RPMI8226 (cell line): ENCODE data around the gene PAX8.
A peak's percentile ranks its signal among the peaks of the same experiment; 100 is the strongest.

Experiments used
- DNase-seq: peaks from one replicate; pipeline ENCODE4 v3.0.0-alpha.2; 2015

The PAX8 gene

DNA sequence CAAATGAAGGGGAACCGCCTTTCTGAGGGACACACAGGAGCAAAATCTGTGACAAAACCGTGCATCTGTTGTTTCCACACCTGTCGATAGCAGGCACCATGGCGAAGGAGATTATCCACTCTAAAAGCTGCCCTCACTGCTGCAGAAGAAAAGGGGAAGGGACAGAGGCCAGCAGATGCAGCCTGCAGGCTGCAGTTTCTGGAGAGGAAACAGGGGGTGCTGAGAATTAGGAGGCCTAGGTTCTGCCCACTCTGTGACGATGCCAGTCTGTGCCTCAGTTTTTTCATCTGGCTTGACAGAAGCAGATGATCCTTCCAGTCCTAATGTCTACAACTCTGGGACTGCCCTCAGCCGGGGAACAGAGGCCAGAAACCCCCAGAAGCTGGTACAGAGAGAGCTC lies 17.7 kb downstream of the PAX8 start:
- DNase-seq: no peak

DNA sequence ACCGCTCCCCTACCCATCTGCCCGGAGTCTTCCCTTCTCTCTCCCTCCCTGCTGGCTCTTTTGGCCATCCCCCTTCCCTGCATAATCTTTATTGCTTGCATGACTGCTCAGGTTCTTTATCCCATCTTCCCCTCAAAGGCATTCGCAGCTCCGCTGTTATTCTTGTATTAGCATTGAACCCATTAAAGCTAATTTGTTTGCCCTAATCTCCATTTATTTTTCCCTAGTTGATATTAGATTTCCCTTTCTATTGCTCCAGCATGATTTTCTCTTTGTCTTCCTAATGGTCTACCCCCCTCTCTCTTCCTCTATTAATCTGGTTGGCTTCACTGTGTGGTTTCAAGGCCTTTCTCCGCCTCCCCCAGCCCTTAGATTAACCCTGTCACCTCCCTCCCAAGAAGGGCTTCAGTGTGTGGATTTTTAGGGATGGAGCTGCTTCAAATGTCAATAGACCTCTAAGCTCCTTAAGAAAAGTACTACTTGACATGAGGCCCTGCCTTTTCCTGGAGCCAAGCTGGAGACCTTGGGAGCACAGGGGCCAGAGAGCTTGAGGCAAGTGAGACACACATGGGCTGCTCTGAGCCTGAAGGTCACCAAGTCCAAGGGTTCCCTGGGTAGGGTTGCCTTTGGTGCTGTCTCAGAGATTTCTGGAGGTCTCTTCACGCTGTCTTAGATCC lies 20.1 kb downstream of the PAX8 start:
- DNase-seq: no peak

DNA sequence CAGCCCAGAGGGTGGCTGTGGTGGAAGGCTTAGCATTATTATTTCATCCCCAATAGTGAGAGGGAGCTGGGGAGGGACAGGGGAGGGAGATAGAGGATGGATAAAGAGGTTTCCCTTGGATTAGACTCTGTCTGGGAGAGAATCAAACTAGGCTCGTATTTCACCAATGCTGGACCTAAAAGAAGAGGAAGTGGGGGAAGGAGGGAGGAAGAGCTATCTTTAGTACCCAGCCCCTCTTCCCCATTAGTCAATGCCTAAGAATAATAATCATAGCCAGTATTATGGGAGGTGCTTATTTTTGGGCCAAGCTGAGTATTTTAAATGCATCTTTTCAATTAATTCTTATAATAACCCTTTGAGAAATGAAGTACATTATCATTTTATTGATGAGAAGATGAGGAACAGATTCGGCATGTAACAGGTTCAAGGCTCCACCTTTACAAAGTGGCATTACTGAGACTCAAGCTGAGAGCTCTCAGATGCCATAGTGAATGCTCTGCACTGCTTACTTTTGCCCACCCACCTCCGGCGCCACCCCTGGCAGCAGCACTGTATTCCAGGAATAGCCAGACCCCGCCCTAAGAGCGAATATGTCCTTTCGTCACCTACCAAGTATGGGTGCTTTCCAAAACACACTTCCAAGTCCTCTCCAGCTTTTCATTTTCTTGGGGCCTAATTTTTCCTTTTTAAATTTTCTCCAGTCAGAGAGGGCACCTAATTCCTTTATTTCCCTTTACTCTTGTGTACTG lies 21.0 kb downstream of the PAX8 start:
- DNase-seq: no peak

GRCh38 chr2:113255140-113256070 lies 23.3 kb downstream of the PAX8 start:
- DNase-seq: no peak

- DNase-seq: no peak
Measured at GRCh38 chr2:113253453-113253852, 25.3 kb downstream of the PAX8 start.

- DNase-seq: no peak
Measured at GRCh38 chr2:113252047-113252590, 26.6 kb downstream of the PAX8 start.

DNA sequence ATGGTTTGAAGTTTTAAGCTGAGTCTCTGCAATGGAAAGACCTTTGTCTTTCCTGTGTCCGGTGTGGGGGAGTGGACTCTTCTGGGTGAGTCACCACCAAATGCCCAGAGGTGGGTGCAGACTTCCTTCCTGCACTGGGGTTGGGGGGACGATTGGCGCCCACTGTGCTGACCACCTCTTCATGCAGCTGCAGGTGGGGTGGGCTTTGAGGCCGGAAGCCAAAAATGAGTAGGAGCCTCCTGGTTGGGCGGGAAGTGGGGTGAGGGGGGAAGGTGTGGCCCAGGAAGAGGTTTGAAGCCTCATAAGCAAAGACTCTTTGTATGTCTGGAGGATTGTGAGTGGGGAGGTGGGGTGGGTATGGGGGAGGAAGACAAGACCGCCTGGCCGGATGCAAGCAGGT lies 27.6 kb downstream of the PAX8 start:
- no peak for DNase-seq

DNA sequence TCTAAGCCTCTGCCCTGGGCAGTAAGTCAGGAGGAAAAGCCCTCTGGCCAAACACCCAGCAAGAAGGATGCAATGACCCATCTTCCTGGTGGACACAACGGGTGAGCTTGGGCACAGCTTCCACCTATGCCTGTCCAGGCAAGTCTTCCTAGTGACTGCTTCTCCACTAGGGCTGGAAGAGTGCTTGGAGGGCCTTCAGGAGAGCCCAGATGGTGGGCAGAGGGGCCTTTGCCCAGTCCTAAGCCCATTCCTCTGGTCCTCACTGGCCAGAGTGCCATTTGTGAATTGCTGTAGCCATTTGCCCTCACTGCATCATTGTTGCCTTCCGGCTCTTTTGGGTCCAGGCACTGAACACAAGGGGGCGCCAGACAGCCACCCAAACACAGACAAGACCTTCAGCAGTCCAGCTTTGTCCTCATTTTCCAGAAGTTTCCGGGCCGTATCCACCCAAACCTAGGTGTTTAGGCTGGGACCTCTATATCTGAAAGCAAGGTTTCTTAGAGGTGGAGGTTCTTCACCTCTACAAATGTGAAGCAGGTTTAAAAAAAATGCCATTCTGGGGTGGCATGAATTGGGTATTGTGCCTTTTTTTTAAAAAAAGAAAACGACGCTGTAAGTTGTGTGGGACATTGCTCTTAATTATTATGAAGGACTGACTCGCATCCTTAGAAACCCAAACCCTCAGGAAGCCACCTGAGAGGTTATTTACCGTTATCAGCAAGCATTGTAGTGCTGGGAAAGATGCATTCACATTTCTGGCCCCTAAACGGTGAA lies 29.5 kb downstream of the PAX8 start:
- DNase-seq: peak; percentile 66

DNA sequence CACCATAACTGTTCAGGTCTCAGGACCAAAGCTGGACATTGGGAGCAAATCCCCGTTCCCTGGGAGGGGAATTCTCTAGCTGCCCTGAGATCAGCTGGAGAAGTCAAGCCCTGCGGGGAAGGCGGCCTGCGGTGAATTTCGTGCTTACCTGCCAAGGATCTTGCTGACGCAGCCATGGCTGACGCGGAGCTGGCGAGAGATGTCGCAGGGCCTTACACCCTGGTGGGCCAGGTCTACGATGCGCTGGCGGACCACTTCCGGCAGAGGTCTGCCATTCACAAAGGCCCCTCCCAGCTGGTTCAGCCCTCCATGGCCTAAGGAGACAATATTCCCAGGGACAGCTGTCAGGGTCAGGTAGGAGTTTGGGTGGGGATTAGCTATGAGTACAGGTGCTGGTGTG lies 32.1 kb downstream of the PAX8 start:
- DNase-seq: no peak

DNA sequence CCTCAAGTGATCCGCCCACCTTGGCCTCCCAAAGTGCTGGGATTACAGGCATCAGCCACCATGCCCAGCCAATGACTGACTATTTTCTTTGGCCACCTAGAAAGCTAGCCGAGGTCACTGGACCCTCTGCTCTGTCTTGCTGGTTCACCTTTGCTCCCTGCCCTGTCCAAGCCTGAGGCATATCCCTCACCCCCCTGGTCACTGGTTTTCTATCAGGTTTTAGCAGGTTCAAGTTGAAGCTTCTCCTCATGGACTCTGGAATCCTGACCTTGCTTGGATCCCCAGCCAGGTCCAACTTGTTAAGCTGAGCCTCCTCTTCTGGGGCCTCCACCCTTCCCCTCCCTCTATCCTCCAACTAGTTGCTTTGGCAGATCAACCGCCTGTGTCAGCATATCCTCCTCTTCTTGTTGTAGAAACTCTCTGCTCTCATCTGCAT lies 33.4 kb downstream of the PAX8 start:
- DNase-seq: no peak

DNA sequence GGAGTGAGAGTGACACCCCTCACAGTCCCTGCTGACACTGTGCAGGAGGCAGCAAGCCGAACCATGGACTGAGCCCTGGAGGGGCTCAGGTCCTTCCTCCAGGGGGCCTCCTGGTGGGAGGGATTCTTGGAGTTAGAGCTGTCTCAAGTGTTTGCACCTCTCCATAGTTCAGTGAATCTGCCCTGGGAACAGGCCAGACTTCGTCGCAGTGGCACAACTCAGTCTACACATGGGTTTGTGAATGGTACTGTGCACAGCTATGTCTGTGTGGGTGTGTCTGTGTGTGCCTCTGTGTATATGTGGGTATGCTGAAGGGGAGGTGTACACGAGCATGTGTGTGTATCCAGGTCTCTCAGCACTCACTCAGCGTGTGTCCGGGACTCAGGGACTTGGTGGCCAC lies 36.4 kb downstream of the PAX8 start:
- DNase-seq: no peak

- no peak for DNase-seq
Measured at GRCh38 chr2:113240915-113241911, 37.5 kb downstream of the PAX8 start.

DNA sequence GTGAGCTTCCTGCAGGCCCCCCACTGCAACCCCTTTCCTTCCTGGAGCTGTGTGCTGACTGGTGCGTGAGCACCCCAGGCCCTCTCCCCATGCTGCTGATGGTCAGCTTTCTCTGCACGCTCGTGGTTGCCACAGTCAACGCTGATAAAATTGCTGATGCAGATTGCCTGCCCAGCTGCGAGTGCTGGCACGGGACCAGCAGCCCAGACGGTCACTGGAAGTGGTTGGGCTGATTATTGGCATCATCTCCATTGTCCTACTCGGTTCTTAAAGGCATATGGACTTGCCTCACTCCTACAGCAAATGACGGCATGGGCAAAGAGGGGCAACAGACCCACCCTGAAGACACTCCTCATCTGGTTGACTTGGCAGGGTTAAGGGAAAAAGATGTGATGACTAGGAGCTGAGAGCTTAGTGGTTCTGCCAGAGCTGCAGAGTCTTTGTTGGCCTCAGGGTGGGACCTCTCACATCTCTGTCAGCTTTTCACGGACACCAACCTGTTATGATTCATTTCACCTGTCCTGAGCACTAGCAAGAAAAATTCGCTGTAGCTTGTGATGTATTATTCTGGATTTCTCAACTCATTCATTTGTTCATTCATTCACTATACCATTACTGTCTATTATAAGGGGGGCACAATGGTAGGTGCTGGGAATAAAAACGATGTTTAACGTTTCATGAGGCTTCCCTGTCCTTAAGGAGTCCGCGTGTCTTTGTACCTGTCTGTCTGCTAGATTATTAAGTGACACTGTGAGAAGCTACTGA lies 38.4 kb downstream of the PAX8 start:
- peak; percentile 92 for DNase-seq

- no peak for DNase-seq
Measured at GRCh38 chr2:113238871-113239839, 39.6 kb downstream of the PAX8 start.

GRCh38 chr2:113237604-113238160 lies 41.0 kb downstream of the PAX8 start:
- DNase-seq: no peak

- peak; percentile 28 for DNase-seq
Measured at GRCh38 chr2:113236367-113237159, 42.2 kb downstream of the PAX8 start.

DNA sequence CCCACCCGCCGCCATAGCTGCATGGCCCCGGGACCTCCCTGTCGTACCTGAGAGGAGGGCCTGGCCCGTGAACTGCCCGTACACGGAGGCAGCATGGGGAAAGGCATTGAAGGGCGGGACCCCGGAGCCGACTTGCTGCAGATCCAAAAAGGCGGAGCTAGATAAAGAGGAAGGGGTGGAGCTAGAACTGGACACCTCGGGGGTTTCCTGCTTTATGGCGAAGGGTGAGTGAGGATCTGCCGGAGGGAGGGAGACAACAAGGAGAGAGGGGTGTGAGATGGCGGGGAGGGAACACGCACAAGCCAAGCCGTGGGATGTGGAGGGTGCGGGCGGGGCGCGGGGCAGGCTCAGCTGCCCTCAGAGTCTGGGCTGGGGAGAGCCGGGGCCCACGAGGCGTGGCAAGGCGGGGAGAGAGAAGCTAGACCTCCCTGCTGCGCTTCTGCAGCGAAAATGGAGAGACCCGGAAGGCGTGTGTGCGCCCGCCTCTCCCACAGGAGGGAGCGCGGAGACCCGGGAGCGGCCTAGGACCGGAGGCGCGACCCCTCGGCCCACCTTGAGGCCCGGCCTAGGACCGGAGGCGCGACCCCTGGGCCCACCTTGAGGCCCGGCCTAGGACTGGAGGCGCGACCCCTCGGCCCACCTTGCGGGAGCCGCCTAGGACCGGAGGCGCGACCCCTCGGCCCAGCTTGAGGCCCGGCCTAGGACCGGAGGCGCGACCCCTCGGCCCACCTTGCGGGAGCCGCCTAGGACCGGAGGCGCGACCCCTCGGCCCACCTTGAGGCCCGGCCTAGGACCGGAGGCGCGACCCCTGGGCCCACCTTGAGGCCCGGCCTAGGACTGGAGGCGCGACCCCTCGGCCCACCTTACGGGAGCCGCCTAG lies 43.1 kb downstream of the PAX8 start:
- peak; percentile 86 for DNase-seq
